Cardiac muscle cell (in vitro differentiated cells and primary cell): ENCODE measurements around the gene TNNI3K. TPM values are rescaled to one million over a fixed set of nuclear protein-coding genes. Genes with fewer than 3 reads are reported as not detected.

Source experiments
- DNase-seq, 2 donors: peaks; one replicate each; pipeline versions ENCODE4 v3.0.0 to v3.0.0-alpha.2; 2010 to 2017; ENCODE audit warnings: low read depth in 1 of 2, low spot score in 1 of 2
- H3K27ac ChIP-seq: fragments of 200-600 bp; sonication (generic); 2 replicates; pipeline ENCODE4 v1.5.1; 2016
- H3K27me3 ChIP-seq: fragments of 200-600 bp; sonication (generic); 2 replicates; pipeline ENCODE4 v1.6.0; 2016; ENCODE audit warnings: control low read depth
- H3K36me3 ChIP-seq: fragments of 200-600 bp; sonication (generic); 2 replicates; pipeline ENCODE4 v1.5.1; 2016; ENCODE audit warnings: control low read depth
- H3K4me1 ChIP-seq: fragments of 200-600 bp; sonication (generic); 2 replicates; pipeline ENCODE4 v1.8.1; 2017; ENCODE audit warnings: low read depth, mild to moderate bottlenecking, mixed run types
- H3K4me3 ChIP-seq: fragments of 200-600 bp; sonication (generic); 2 replicates; pipeline ENCODE4 v1.5.1; 2016; ENCODE audit warnings: mild to moderate bottlenecking
- H3K9me3 ChIP-seq: fragments of 200-600 bp; sonication (generic); 2 replicates; pipeline ENCODE4 v1.5.1; 2017; ENCODE audit warnings: low read depth, mild to moderate bottlenecking, control low read depth
- CTCF ChIP-seq: IDR thresholded peaks from 2 replicates; pipeline ENCODE4 v1.5.1; 2012; ENCODE audit warnings: low read depth, mild to moderate bottlenecking, low read length
- polyA plus RNA-seq: library from polyadenylated mRNA; unstranded; fragments of >200 nt; fragmentation: Nextera tagmentation; extraction: Ambion mirVana; gene quantifications from 2 replicates; pipeline ENCODE4 v1.2.1, GENCODE V29; 2016
- total RNA-seq: library from RNA; depleted of rRNA; stranded (reverse); fragments of >200 nt; gene quantifications from 2 replicates; pipeline ENCODE4 v1.2.3, GENCODE V29; 2016

TNNI3K gene
- total and polyA plus RNA-seq, 2 experiments from 2014 or later: 6.6 to 13.4 TPM

DNA sequence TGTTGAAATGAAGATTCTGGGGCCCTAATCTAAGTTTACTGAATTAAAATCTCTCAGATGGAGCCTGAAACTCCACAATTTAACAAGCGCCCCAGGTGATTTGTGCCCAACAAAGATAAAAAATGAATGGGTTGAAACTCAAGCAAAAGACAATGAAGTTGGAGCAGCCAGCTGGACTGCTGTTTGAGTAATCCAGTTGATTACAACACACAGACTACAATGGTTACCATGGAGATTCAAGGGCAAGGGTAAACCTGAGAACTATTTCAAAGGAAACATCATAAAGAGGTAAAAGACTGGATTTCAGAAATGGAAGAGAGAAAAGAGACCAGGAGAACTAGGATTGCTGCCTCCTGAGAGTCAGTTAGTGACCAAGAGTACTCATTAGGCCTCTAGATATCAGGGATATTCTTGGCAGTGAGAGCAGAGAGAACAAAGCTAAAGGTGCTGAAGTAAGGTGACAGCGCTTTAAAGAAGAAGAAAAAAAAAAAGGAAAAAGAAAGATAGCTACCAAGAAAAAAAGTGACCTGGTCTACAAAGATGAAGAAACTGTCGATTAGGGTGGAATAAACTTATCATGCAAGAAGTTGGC, 232.7 kb downstream of the TNNI3K start:
- Histone ChIP-seq H3K27me3 (no peaks in the 10 kb centered on the region), H3K9me3 (no peaks in the 10 kb centered on the region), H3K36me3 (no peaks in the 10 kb centered on the region), H3K4me1 (peaks cover 40% of the 10 kb centered on the region), H3K4me3 (no peak overlapping the region), H3K27ac (no peak overlapping the region)
- DNase-seq: peak; percentile 24 to 48
- TF ChIP-seq CTCF: no peak

GRCh38 chr1:74468982-74469603, 233.9 kb downstream of the TNNI3K start:
- H3K36me3 ChIP-seq: no peaks in the 10 kb centered on the region
- DNase-seq: peak; percentile 51 to 68
- H3K4me1 ChIP-seq: peaks cover 41% of the 10 kb centered on the region
- no peak overlapping the region for H3K27ac ChIP-seq
- H3K27me3 ChIP-seq: no peaks in the 10 kb centered on the region
- no peaks in the 10 kb centered on the region for H3K9me3 ChIP-seq
- H3K4me3 ChIP-seq: no peak overlapping the region
- TF ChIP-seq CTCF: peak; percentile 60

DNA sequence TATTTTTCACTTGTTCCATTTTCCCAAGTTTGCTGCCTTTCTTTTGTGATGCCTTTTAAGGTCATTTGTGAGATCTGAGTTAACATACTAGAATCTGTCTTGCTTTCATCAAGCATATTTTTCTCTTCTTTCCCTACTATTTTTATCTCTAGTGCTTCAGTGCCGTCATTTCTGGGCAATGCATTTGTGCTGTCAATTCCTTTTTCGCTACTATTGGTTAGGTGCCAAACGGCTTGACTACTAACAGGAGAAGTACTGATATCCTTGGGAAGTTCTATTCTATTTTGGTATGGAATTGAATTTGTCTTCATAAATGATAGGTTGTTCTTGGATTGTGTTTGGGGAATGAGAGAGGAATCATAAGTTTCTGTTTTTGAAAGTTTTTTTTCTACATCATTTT, 235.1 kb downstream of the TNNI3K start:
- peak in 1 of 2 donors; percentile 38 for DNase-seq
- Histone ChIP-seq H3K27me3 (no peaks in the 10 kb centered on the region), H3K36me3 (no peaks in the 10 kb centered on the region), H3K27ac (peak overlapping the region; percentile 73), H3K9me3 (no peaks in the 10 kb centered on the region), H3K4me1 (peaks cover 43% of the 10 kb centered on the region), H3K4me3 (no peak overlapping the region)
- TF ChIP-seq CTCF: no peak

DNA sequence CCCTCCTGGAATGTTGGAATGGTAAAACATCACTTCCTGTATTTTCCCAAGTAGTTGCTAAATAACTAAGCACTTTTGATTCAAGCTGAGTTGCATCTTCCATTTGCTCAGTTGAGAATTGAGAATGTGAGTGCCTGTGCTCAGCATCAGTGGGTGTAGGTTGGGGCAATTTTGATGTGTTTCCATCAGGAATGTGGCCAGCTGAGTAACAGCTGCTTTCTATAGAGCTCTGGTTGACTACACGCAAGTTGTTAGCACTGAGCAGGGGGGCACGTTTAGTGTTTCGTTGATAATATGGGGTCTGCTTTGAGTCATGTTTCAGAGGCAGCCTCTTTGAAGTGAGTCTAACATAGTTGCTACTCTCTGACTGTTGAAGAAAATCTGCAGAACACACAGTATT, 235.7 kb downstream of the TNNI3K start:
- Histone ChIP-seq H3K4me3 (no peak overlapping the region), H3K4me1 (peaks cover 43% of the 10 kb centered on the region), H3K27ac (peak overlapping the region; percentile 73), H3K36me3 (no peaks in the 10 kb centered on the region), H3K9me3 (no peaks in the 10 kb centered on the region), H3K27me3 (no peaks in the 10 kb centered on the region)
- TF ChIP-seq CTCF: no peak
- DNase-seq: peak; percentile 17 to 51

- Histone ChIP-seq H3K27ac (peak overlapping the region; percentile 73), H3K27me3 (no peaks in the 10 kb centered on the region), H3K9me3 (no peaks in the 10 kb centered on the region), H3K4me3 (no peak overlapping the region), H3K36me3 (no peaks in the 10 kb centered on the region), H3K4me1 (peaks cover 43% of the 10 kb centered on the region)
- no peak for TF ChIP-seq CTCF
- DNase-seq: no peak
These were observed 236.3 kb downstream of the TNNI3K start for GRCh38 chr1:74471470-74471869.
